GM12801 (cell line): ENCODE results near the gene GARNL3.

Experiments
- CTCF ChIP-seq: IDR thresholded peaks from one replicate; pipeline ENCODE4 v1.5.1; 2011; ENCODE audit warnings: control low read depth; ENCODE audit not compliant: insufficient read length; ENCODE audit errors: extremely low read depth

Gene GARNL3

GRCh38 chr9:127221695-127222094 is 42.9 kb upstream of the GARNL3 start:
- TF ChIP-seq CTCF = no peak

- no peak for TF ChIP-seq CTCF
Measured at GRCh38 chr9:127222388-127223095, 42.0 kb upstream of the GARNL3 start.

GRCh38 chr9:127223266-127223665 is 41.3 kb upstream of the GARNL3 start:
- TF ChIP-seq CTCF = no peak

GRCh38 chr9:127223810-127224177 is 40.8 kb upstream of the GARNL3 start:
- no peak for TF ChIP-seq CTCF

- no peak for TF ChIP-seq CTCF
Measured at GRCh38 chr9:127224178-127224882, 40.2 kb upstream of the GARNL3 start.

GRCh38 chr9:127224883-127225739 is 39.5 kb upstream of the GARNL3 start:
- no peak for TF ChIP-seq CTCF
